HL-60 (cell line): ENCODE data around the gene ZNF652.

Experiments used
- DNase-seq, 2 experiments: peaks; one replicate each; pipeline ENCODE4 v3.0.0-alpha.2; 2010 to 2020; ENCODE audit warnings: low read depth in 1 of 2, low spot score in 1 of 2
- H3K27ac ChIP-seq: fragments of 250-450 bp; sonication (Bioruptor Pico); replicated peaks from 2 replicates; pipeline ENCODE4 v1.5.1; 2020; ENCODE audit warnings: mild to moderate bottlenecking, moderate library complexity
- H3K27me3 ChIP-seq: fragments of 250-450 bp; sonication (Bioruptor Pico); 2 replicates; pipeline ENCODE4 v1.5.1; 2021; ENCODE audit warnings: mild to moderate bottlenecking, moderate library complexity; ENCODE audit not compliant: insufficient read depth, poor library complexity, severe bottlenecking
- H3K4me3 ChIP-seq: replicated peaks from 2 replicates; pipeline ENCODE4 v1.5.1; 2011; ENCODE audit warnings: mild to moderate bottlenecking, control low read depth, low read length; ENCODE audit not compliant: insufficient read depth
- GABPA ChIP-seq: IDR thresholded peaks from 2 replicates; pipeline ENCODE4 v1.6.1; 2012; ENCODE audit warnings: low read depth
- POLR2AphosphoS5 ChIP-seq: IDR thresholded peaks from 2 replicates; pipeline ENCODE4 v1.6.1; 2012; ENCODE audit warnings: low read depth
- REST ChIP-seq: IDR thresholded peaks from 2 replicates; pipeline ENCODE4 v1.6.1; 2012; ENCODE audit warnings: low read depth; ENCODE audit not compliant: insufficient replicate concordance
- SPI1 ChIP-seq: IDR thresholded peaks from 2 replicates; pipeline ENCODE4 v1.6.1; 2012; ENCODE audit warnings: low read depth, mild to moderate bottlenecking, borderline replicate concordance
- long read RNA-seq: library from polyadenylated mRNA; unstranded; transcript quantifications from one replicate; pipeline ENCODE4 v2.0.0, GENCODE V29; 2020
- TF ChIP-seq, protein P1 (sequence below): IDR thresholded peaks from one replicate; pipeline ENCODE4 v1.5.1; 2011; ENCODE audit warnings: low read length, control low read depth, inconsistent platforms; ENCODE audit not compliant: insufficient read depth

ZNF652 gene
- long read RNA-seq, partial matches to known transcripts, result 0 of 3 reads
- long read RNA-seq, other reads (novel, unspliced or antisense), result 3 of 3 reads

DNA sequence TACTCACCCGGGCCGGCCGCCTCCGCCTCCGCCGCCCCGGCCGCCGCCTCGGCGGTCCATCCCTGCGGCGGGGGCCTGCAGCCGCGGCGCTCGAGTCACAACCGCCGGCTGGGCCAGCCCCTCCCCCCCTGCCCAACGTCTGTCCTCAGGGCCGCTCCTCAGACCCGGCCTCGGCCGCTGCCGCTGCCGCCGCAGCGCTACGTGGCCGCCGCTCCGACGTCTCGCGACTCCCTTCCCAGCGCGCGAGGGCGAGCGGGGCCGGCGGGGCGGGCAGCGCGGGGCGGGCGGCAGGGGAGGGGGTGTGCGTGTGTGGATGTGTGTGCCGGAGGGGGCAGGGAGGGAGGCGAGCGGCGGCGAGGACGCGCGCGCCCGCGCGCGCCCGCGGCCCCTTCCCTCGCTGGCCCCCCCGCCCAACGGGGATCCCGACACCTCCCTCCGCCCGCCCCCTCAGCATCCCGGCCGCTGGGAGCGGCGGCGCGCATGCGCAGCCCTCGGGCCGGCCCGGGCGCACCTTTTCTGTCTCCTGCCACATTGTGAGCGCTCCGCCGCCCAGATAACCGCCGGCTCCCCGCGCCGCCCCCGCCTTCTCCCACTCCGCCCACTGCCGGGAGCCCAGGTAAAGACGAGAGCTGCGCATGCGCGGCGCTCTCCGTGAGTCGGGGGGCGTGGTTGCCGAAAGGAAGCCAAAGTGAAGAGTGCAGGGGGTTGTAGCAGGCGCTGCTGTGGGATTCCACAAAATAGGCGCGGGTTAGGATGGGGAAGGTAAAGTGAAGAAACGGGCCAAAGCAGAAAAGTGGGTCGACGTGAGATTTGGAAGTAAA lies at the start of gene ZNF652:
ZNF652 (minus strand) TSS at position 349 of the 821 bp plus-strand sequence. CDS start 44,525 bp downstream, outside the sequence.
- peak; percentile 78 to 89 for DNase-seq
- H3K27me3 ChIP-seq, result no peaks in the 10 kb centered on the region
- no peak for TF ChIP-seq POLR2AphosphoS5
- TF ChIP-seq, protein P1, sequence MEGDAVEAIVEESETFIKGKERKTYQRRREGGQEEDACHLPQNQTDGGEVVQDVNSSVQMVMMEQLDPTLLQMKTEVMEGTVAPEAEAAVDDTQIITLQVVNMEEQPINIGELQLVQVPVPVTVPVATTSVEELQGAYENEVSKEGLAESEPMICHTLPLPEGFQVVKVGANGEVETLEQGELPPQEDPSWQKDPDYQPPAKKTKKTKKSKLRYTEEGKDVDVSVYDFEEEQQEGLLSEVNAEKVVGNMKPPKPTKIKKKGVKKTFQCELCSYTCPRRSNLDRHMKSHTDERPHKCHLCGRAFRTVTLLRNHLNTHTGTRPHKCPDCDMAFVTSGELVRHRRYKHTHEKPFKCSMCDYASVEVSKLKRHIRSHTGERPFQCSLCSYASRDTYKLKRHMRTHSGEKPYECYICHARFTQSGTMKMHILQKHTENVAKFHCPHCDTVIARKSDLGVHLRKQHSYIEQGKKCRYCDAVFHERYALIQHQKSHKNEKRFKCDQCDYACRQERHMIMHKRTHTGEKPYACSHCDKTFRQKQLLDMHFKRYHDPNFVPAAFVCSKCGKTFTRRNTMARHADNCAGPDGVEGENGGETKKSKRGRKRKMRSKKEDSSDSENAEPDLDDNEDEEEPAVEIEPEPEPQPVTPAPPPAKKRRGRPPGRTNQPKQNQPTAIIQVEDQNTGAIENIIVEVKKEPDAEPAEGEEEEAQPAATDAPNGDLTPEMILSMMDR, result no peak
- TF ChIP-seq REST, result no peak
- no peak for TF ChIP-seq SPI1
- TF ChIP-seq GABPA, result no peak
- H3K27ac ChIP-seq, result peak within 1 kb of the TSS; percentile 88
- H3K4me3 ChIP-seq, result peak within 1 kb of the TSS; percentile 82

DNA sequence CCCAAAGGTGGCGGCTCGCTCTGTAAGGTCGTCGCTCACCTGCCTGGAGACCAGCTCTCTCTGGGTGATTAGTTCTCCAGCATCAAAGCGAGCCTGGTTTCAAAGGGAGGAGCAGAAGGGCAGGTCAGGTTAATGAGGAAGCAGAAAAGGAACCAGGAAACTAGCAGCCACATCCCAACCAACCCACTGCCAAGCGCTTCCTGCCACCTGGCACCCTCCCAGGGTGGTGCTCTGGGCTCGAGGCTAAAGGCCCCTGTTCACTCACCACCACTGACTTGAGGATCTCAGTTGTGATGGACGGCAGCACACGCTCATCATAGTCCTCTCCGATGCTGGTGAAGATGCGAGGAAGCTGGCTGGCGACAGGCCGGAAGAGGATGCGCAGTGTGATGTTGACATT lies 47.0 kb upstream of the ZNF652 start:
- Histone ChIP-seq H3K4me3 (no peak overlapping the region), H3K27ac (no peak overlapping the region), H3K27me3 (no peaks in the 10 kb centered on the region)
- TF ChIP-seq SPI1, result no peak
- TF ChIP-seq GABPA, result no peak
- TF ChIP-seq, protein P1, result no peak
- TF ChIP-seq REST, result no peak
- TF ChIP-seq POLR2AphosphoS5, result no peak
- no peak for DNase-seq

- Histone ChIP-seq H3K27me3 (no peaks in the 10 kb centered on the region), H3K4me3 (no peak overlapping the region), H3K27ac (no peak overlapping the region)
- TF ChIP-seq, protein P1, result peak; percentile 90
- no peak for TF ChIP-seq POLR2AphosphoS5
- peak in 1 of 2 experiments; percentile 79 for DNase-seq
Observed at GRCh38 chr17:49407981-49408501, 46.0 kb upstream of the ZNF652 start.
